ENCODE measurements around the gene TEX9. TPM values are rescaled to one million over a fixed set of nuclear protein-coding genes. Genes with fewer than 3 reads are reported as not detected.
A peak's percentile ranks its signal among the peaks of the same experiment; 100 is the strongest.

TEX9 gene
- total RNA-seq, 1 donor from 2014 or later, result 4.3 TPM

DNA sequence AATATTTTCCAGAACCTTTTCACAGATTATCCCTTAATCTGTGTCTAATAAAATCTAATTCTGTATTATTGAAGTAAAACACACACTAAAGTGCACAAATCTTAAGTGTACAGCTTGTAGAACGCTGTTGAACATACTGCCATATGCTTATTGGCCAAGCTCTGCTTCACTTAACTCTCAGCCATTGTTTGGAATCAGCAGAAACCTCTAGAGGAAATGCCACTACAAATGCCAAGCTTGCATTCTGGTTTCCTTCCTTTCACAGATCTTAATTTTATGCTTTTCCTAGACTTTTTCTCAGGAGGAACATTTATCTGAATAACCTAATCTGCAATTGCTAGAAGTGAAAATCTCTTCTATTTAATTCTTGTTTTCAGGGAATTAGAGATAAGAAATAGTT is 89.6 kb downstream of the TEX9 start:
- DNase-seq, result no peak

GRCh38 chr15:56456229-56456628 is 91.0 kb downstream of the TEX9 start:
- DNase-seq, result no peak

GRCh38 chr15:56459096-56459495 is 93.9 kb downstream of the TEX9 start:
- DNase-seq, result no peak

- DNase-seq, result no peak
Observed at GRCh38 chr15:56460071-56460470, 94.8 kb downstream of the TEX9 start.

GRCh38 chr15:56460947-56461346 is 95.7 kb downstream of the TEX9 start:
- DNase-seq, result no peak

GRCh38 chr15:56464893-56465520 is 99.8 kb downstream of the TEX9 start, which contains the start of gene MNS1:
Gene MNS1, minus strand, starts transcription at chr15:56465137. Its CDS starts 165 bp downstream, at chr15:56464972.
- peak; percentile 99 for DNase-seq

DNA sequence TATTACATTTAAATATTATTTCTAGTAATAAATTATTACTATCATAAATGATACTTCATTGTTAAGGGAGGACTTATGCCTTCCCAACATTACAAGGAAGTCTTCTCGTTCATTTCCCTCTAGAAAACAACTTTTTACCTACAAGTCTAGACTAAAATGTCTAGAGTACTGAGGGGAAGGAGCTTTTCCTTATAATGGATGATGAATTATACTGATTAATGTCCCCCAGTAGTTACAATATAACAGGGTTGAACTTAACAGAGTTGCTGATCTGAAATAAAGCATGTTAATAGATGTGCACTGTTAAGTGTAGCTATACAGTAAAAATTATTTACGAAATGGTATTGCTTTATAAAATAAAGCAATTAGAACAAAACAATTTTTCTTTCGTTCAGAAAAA is 102.4 kb downstream of the TEX9 start:
- DNase-seq, result no peak

DNA sequence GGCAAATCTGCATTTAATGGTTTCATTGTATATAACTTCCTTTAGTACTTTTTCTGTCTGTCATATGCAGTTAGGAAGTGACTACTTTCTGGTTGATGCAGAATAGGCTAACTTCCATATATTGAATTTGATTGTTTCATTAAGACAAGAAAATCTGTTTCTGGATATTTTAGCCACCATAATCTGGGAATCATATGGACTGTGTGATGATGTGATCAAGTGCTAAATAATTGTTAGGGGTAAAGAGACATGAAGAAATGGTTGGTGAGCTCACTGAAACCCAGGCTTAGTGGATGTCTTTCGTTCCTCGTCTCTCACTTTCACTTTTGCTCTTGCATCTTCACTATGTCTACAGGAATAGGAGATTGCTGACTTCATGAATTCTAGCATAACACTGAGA is 103.2 kb downstream of the TEX9 start:
- no peak for DNase-seq

DNA sequence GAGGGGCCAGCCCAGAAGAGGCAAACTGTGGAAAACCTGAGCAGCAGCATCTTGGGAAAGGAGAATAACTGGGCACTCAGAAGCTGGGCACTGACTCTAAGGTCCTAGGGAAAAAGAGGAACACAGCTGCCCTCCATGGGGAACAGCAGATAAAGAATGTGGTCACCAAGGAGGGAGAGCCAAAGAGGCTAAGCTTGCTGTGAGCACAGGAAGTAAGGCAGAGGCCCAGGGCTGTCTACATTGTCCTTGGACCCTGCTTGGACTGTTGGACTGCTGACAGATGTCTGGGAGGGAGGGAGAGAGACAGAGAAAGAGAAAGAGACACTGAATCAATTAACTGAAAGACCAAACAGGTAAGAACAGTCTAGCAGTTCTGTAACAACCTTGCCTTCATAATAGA is 104.3 kb downstream of the TEX9 start:
- DNase-seq, result no peak

GRCh38 chr15:56471440-56472069 is 106.3 kb downstream of the TEX9 start:
- no peak for DNase-seq

- DNase-seq, result no peak
Observed at GRCh38 chr15:56472278-56472677, 107.1 kb downstream of the TEX9 start.

DNA sequence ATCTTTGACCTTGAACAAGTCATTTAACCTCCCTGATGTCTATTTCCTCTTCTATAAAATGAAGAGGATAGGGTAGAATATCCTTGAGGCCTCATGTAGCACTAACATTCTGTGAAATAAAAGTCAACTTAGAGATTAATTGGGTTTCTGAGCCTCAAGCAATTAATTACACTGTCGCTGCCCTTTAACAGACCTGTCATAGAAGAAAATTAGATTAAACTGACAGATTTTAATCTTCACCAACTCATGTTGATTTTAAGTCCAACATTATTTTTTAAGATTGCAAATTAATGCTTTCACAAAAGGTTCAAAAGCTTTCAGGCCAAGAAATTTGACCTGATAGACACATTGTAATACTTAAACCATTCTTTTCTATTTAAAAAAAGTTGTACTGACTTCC is 107.8 kb downstream of the TEX9 start:
- DNase-seq, result no peak

DNA sequence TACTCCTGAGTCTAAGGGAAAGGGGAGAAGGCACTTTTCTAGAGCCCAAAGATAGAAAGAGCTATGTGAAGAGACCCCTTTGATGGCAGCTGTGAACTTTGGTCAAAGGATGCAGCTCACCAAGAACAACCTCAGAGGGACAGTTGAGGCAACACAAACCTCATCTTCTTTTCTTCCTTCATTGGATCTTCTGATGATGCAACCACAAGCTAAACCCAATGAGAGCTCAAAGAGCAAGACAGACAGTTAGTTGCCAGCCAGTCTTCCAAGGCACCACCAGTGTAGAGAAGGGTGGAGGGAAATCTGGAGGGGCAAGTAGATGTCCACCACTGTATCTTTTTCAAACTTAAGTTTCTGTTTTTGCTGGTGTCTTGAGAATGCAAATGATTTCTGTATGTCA is 110.1 kb downstream of the TEX9 start:
- DNase-seq, result no peak

Other genes starting within 250 kb of the TEX9 start
- 17.5 TPM for gene RFX7, start 121.5 kb upstream of the TEX9 start, total RNA-seq
- 4.7 TPM for gene MNS1, start 99.7 kb downstream of the TEX9 start, total RNA-seq